Measurements from ENCODE around the gene SMARCAD1.

DNA sequence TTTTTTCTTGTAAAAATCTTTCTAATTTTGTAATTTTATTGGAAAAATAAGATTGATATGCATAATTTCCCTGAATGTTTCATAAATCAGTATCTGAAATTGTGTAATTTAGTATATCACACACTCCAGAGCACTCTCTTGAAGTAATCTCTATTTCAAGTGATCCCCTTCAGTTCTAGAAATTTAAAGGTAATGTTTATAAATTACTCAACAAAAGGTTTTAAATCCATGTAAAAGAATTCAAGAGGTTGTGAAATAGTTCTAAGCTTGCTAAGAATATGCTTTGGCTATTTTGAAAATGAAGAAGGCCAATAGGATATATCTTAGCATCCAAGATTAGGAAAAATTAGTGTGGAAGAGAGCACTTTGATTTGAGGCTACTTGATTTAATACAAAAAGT, 28.2 kb downstream of the SMARCAD1 start:
- TF ChIP-seq, protein P1, sequence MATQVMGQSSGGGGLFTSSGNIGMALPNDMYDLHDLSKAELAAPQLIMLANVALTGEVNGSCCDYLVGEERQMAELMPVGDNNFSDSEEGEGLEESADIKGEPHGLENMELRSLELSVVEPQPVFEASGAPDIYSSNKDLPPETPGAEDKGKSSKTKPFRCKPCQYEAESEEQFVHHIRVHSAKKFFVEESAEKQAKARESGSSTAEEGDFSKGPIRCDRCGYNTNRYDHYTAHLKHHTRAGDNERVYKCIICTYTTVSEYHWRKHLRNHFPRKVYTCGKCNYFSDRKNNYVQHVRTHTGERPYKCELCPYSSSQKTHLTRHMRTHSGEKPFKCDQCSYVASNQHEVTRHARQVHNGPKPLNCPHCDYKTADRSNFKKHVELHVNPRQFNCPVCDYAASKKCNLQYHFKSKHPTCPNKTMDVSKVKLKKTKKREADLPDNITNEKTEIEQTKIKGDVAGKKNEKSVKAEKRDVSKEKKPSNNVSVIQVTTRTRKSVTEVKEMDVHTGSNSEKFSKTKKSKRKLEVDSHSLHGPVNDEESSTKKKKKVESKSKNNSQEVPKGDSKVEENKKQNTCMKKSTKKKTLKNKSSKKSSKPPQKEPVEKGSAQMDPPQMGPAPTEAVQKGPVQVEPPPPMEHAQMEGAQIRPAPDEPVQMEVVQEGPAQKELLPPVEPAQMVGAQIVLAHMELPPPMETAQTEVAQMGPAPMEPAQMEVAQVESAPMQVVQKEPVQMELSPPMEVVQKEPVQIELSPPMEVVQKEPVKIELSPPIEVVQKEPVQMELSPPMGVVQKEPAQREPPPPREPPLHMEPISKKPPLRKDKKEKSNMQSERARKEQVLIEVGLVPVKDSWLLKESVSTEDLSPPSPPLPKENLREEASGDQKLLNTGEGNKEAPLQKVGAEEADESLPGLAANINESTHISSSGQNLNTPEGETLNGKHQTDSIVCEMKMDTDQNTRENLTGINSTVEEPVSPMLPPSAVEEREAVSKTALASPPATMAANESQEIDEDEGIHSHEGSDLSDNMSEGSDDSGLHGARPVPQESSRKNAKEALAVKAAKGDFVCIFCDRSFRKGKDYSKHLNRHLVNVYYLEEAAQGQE (IDR thresholded peaks at IDR 0.05; ENCODE audit: insufficient read depth in 1 of 2, low read depth in 2 of 2, low read length in 2 of 2): no peak
- TF ChIP-seq TAF1 (IDR thresholded peaks at IDR 0.05; ENCODE audit: borderline replicate concordance, insufficient read depth, low read length) (no peak), POLR2AphosphoS5 (IDR thresholded peaks at IDR 0.05; ENCODE audit: low read depth, low read length) (no peak), SIN3A (IDR thresholded peaks at IDR 0.05; ENCODE audit: borderline replicate concordance, insufficient read depth, low read length) (no peak), FOXP2 (optimal IDR thresholded peaks at IDR 0.05; ENCODE audit: borderline replicate concordance, extremely low read depth, extremely low read length, insufficient read depth) (no peak)
